HG02852 (cell line): Measurements from ENCODE around the gene CCL23.

Source experiments
- ATAC-seq: cut with Tn5 transposase; IDR thresholded peaks from one replicate; pipeline ENCODE4 v1.9.1; 2021; ENCODE audit warnings: mild to moderate bottlenecking, moderate library complexity; ENCODE audit not compliant: unreplicated experiment

CCL23 gene

GRCh38 chr17:35972066-35972465 lies 45.7 kb downstream of the CCL23 start:
- no peak for ATAC-seq

DNA sequence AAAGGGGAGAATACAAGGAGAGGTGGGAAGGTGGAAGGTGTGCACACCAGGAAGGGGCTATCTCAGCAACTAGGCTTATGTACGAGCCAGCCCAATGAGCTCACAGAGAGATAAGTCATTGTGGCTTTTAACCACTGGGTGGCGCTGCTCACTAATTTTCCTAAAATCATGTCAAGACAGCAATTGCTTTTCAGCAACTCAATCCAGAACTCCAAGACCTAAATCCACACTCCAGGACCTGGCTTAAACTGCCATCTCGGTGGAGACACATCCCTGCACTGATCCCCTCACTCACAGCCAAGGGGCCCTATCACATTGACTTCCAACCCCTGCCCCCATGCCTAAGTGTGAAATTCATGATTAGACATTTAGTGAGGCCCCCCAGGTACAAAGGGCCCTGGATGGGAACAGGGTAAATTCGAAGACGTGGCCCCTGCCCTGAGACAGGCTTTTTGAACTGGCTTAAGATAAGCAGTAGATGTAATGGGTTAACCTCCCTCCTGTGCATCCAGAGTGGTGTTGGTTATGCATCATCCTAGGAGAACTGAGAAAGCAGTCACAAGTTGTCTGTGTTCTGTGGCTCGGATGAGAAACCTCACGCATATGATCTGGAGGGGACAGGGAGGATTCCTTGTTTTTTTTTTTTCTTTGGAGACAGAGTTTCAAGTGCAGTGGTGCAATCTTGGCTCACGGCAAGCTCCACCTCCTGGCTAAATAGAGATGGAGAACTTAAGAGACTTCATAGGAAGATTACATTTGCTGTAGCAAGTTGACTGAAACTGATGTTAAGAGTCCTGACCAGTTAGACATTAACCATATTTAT lies 48.0 kb downstream of the CCL23 start:
- no peak for ATAC-seq

- no peak for ATAC-seq
These were observed 49.2 kb downstream of the CCL23 start for GRCh38 chr17:35968520-35969054.

GRCh38 chr17:35965272-35965671 lies 52.5 kb downstream of the CCL23 start:
- ATAC-seq, result no peak

- ATAC-seq, result no peak
These were observed 54.1 kb downstream of the CCL23 start for GRCh38 chr17:35963663-35964062.
